ENCODE data around the gene GATAD1.
A peak's percentile ranks its signal among the peaks of the same experiment; 100 is the strongest.

DNA sequence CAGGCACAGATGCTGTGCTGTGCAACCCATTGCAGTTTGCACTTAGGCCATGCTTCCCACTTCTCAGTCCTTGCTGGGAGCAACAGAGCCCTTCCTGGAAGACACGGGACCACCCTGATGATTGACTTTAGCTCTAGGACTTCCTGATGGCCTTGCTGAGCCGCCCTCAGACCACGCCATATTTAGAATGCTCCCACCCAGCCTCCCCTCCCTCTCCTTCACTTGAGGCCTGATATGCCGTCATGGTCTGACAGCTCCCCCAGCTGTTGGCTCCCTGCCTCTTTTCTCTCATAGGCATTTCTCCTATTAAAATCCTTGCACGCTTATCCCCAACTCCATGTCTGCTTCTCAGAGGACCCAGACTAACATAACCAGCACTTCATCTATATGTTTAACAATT, 29.4 kb upstream of the GATAD1 start:
- TF ChIP-seq, protein P1, sequence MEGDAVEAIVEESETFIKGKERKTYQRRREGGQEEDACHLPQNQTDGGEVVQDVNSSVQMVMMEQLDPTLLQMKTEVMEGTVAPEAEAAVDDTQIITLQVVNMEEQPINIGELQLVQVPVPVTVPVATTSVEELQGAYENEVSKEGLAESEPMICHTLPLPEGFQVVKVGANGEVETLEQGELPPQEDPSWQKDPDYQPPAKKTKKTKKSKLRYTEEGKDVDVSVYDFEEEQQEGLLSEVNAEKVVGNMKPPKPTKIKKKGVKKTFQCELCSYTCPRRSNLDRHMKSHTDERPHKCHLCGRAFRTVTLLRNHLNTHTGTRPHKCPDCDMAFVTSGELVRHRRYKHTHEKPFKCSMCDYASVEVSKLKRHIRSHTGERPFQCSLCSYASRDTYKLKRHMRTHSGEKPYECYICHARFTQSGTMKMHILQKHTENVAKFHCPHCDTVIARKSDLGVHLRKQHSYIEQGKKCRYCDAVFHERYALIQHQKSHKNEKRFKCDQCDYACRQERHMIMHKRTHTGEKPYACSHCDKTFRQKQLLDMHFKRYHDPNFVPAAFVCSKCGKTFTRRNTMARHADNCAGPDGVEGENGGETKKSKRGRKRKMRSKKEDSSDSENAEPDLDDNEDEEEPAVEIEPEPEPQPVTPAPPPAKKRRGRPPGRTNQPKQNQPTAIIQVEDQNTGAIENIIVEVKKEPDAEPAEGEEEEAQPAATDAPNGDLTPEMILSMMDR (conservative IDR thresholded peaks at IDR 0.05; ENCODE audit: low read depth, low read length): peak; percentile 34; the same call in 1 of the 2 replicates
- TF ChIP-seq EZH2 (IDR thresholded peaks at IDR 0.05; ENCODE audit: borderline replicate concordance, low read depth, low read length, poor library complexity, severe bottlenecking): no peak

All from A673 (cell line).